H9 (cell line): ENCODE data around the gene ATPAF1. TPM values are rescaled to one million over a fixed set of nuclear protein-coding genes. Genes with fewer than 3 reads are reported as not detected.
"Not testable (repeated sequence)": the region's sequence is repeated elsewhere in the genome, so short reads cannot be mapped to it uniquely, and the experiment has no call there.

Experiments used
- DNase-seq: peaks from one replicate; pipeline ENCODE4 v3.0.0-alpha.2; 2017
- H2AFZ ChIP-seq: one replicate; pipeline ENCODE4 v1.6.1; 2013; ENCODE audit warnings: mild to moderate bottlenecking, low read length, control low read depth, moderate library complexity
- H2AK5ac ChIP-seq: 2 replicates; pipeline ENCODE4 v1.6.1; 2013; ENCODE audit warnings: low read length, control low read depth, mixed read lengths; ENCODE audit not compliant: insufficient read length
- H2BK120ac ChIP-seq: one replicate; pipeline ENCODE4 v1.6.1; 2013; ENCODE audit warnings: low read depth, mild to moderate bottlenecking, low read length, control low read depth, inconsistent platforms; ENCODE audit not compliant: poor library complexity, severe bottlenecking
- H2BK12ac ChIP-seq: 2 replicates; pipeline ENCODE4 v1.6.1; 2013; ENCODE audit warnings: low read length, control low read depth, mixed read lengths, low read depth; ENCODE audit not compliant: insufficient read length
- H2BK15ac ChIP-seq: 2 replicates; pipeline ENCODE4 v1.6.1; 2013; ENCODE audit warnings: low read depth, low read length, control low read depth
- H2BK20ac ChIP-seq: one replicate; pipeline ENCODE4 v1.6.1; 2013; ENCODE audit warnings: low read depth, mild to moderate bottlenecking, low read length, control low read depth, inconsistent platforms; ENCODE audit not compliant: poor library complexity, severe bottlenecking
- H2BK5ac ChIP-seq: 2 replicates; pipeline ENCODE4 v1.6.1; 2013; ENCODE audit warnings: low read length, control low read depth, mixed read lengths; ENCODE audit not compliant: insufficient read length
- H3K14ac ChIP-seq: 2 replicates; pipeline ENCODE4 v1.6.1; 2013; ENCODE audit warnings: low read length, control low read depth; ENCODE audit not compliant: insufficient read depth
- H3K18ac ChIP-seq: 2 replicates; pipeline ENCODE4 v1.6.1; 2013; ENCODE audit warnings: low read depth, mild to moderate bottlenecking, mixed read lengths, low read length, control low read depth; ENCODE audit not compliant: insufficient read length
- H3K23ac ChIP-seq: 2 replicates; pipeline ENCODE4 v1.6.1; 2013; ENCODE audit warnings: low read length, control low read depth, mixed read lengths, low read depth; ENCODE audit not compliant: insufficient read length
- H3K23me2 ChIP-seq: 2 replicates; pipeline ENCODE4 v1.6.1; 2013; ENCODE audit warnings: low read depth, mild to moderate bottlenecking, mixed read lengths, low read length, control low read depth; ENCODE audit not compliant: insufficient read length, poor library complexity, severe bottlenecking
- H3K27ac ChIP-seq: 2 replicates; pipeline ENCODE4 v1.5.1; 2013; ENCODE audit warnings: low read length, control low read depth, mixed read lengths, low read depth; ENCODE audit not compliant: insufficient read length
- H3K27me3 ChIP-seq: 2 replicates; pipeline ENCODE4 v1.6.1; 2013; ENCODE audit warnings: low read length, control low read depth, inconsistent platforms; ENCODE audit not compliant: insufficient read depth
- H3K4ac ChIP-seq: 2 replicates; pipeline ENCODE4 v1.6.1; 2013; ENCODE audit warnings: low read depth, mild to moderate bottlenecking, control low read depth, inconsistent platforms, low read length, moderate library complexity
- H3K4me1 ChIP-seq: 2 replicates; pipeline ENCODE4 v1.6.1; 2013; ENCODE audit warnings: low read length, control low read depth, inconsistent platforms; ENCODE audit not compliant: insufficient read depth
- H3K4me2 ChIP-seq: 2 replicates; pipeline ENCODE4 v1.6.1; 2013; ENCODE audit warnings: low read length, control low read depth, mixed read lengths; ENCODE audit not compliant: insufficient read length, insufficient read depth
- H3K56ac ChIP-seq: 2 replicates; pipeline ENCODE4 v1.6.1; 2013; ENCODE audit warnings: low read depth, mild to moderate bottlenecking, mixed read lengths, low read length, control low read depth; ENCODE audit not compliant: insufficient read length
- H3K79me1 ChIP-seq: 2 replicates; pipeline ENCODE4 v1.6.1; 2013; ENCODE audit warnings: low read depth, mild to moderate bottlenecking, moderate library complexity, low read length, control low read depth, inconsistent platforms; ENCODE audit not compliant: insufficient read depth, poor library complexity, severe bottlenecking
- H3K79me2 ChIP-seq: 2 replicates; pipeline ENCODE4 v1.6.1; 2013; ENCODE audit warnings: low read length, control low read depth, inconsistent platforms; ENCODE audit not compliant: insufficient read depth
- H3K9ac ChIP-seq: 2 replicates; pipeline ENCODE4 v1.6.1; 2013; ENCODE audit warnings: low read length, control low read depth, mixed read lengths; ENCODE audit not compliant: insufficient read length; ENCODE audit errors: extremely low read depth
- H3K9me3 ChIP-seq: one replicate; pipeline ENCODE4 v1.6.1; 2013; ENCODE audit warnings: low read depth, low read length, inconsistent platforms; ENCODE audit not compliant: control insufficient read depth
- H3T11ph ChIP-seq: one replicate; pipeline ENCODE4 v1.6.1; 2013; ENCODE audit warnings: mild to moderate bottlenecking, low read length, control low read depth, inconsistent platforms
- H4K20me1 ChIP-seq: one replicate; pipeline ENCODE4 v1.6.1; 2013; ENCODE audit not compliant: control insufficient read depth, insufficient read length, insufficient read depth
- H4K5ac ChIP-seq: 2 replicates; pipeline ENCODE4 v1.6.1; 2013; ENCODE audit warnings: low read depth, mild to moderate bottlenecking, mixed read lengths, low read length, control low read depth; ENCODE audit not compliant: insufficient read length
- H4K8ac ChIP-seq: replicated peaks from 2 replicates; pipeline ENCODE4 v1.6.1; 2013; ENCODE audit warnings: low read length, control low read depth, mixed read lengths, low read depth; ENCODE audit not compliant: insufficient read length
- H4K91ac ChIP-seq: 2 replicates; pipeline ENCODE4 v1.6.1; 2013; ENCODE audit warnings: low read depth, mild to moderate bottlenecking, moderate library complexity, mixed read lengths, low read length, control low read depth; ENCODE audit not compliant: insufficient read length
- H3K27ac Mint-ChIP-seq, 3 experiments: 2 replicates in 2 of 3; 3 replicates in 1 of 3; pipeline ENCODE4 v1.8.0; 2020 to 2021; ENCODE audit warnings: mixed read lengths in 3 of 3, mild to moderate bottlenecking in 1 of 3, moderate library complexity in 1 of 3
- H3K27me3 Mint-ChIP-seq: 2 replicates; pipeline ENCODE4 v1.8.0; 2021; ENCODE audit warnings: low read depth, mild to moderate bottlenecking, moderate library complexity, mixed read lengths
- H3K36me3 Mint-ChIP-seq, 3 experiments: 2 replicates in 2 of 3; 3 replicates in 1 of 3; pipeline ENCODE4 v1.8.0; 2020 to 2021; ENCODE audit warnings: low read depth in 3 of 3, mixed read lengths in 3 of 3; ENCODE audit not compliant: insufficient read depth in 1 of 3
- H3K4me1 Mint-ChIP-seq, 2 experiments: 2 replicates each; pipeline ENCODE4 v1.8.0; 2020; ENCODE audit warnings: mixed read lengths in 2 of 2
- H3K4me3 Mint-ChIP-seq, 2 experiments: 2 replicates in 1 of 2; 3 replicates in 1 of 2; pipeline ENCODE4 v1.8.0; 2020 to 2021; ENCODE audit warnings: mild to moderate bottlenecking in 2 of 2, mixed read lengths in 2 of 2, moderate library complexity in 1 of 2
- H3K9me3 Mint-ChIP-seq, 2 experiments: 2 replicates in 1 of 2; 3 replicates in 1 of 2; pipeline ENCODE4 v1.8.0; 2020; ENCODE audit warnings: mild to moderate bottlenecking in 2 of 2, mixed read lengths in 2 of 2, moderate library complexity in 1 of 2
- WGBS: extraction: QIAGEN DNeasy Blood & Tissue Kit; methylation state at CpG from one replicate; pipeline ENCODE4 v1.1.7; 2013; ENCODE audit warnings: missing lambda C conversion rate, low lambda C conversion rate, mixed read lengths; ENCODE audit not compliant: insufficient read length; ENCODE audit errors: extremely low coverage; 5-methylcytosine and 5-hydroxymethylcytosine counted together
- total RNA-seq: library from RNA; stranded (reverse); gene quantifications from 2 replicates; pipeline ENCODE4 v1.2.1, GENCODE V29; 2021
- TF ChIP-seq, protein P1 (sequence below): fragments of 200-600 bp; sonication (generic); conservative IDR thresholded peaks from 3 replicates; pipeline ENCODE4 v1.8.0; 2021; ENCODE audit warnings: antibody characterized with exemption, mild to moderate bottlenecking

Gene ATPAF1
- total RNA-seq, 1 experiment from 2014 or later, result 57.3 TPM

DNA sequence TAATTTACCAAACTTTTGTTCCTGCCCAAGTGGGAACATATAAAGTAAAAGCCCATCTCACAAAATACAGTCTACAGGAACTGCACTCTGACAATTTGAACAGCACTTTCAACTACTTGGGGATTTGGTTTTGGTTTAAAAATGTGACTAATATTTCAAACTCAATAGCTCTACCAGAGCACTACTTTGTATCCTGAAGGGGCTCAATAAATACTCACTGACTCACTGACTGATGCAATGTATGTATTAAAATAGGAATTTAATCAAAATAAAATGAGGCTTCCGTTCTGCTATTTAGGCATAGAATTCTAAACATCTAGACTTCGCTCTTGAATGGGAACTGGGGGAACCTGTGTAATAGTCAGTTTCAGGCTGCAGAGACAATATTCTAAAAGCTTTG is 28.9 kb upstream of the ATPAF1 start:
- H2BK12ac ChIP-seq, result no peak overlapping the region
- H3K4ac ChIP-seq, result no peak overlapping the region
- H4K8ac ChIP-seq, result no peak overlapping the region
- Mint-ChIP-seq H3K4me3 (no peak overlapping the region), H3K9me3 (no peaks in the 10 kb centered on the region), H3K36me3 (peaks cover 7 to 22% (median 17%) of the 10 kb centered on the region in 3 experiments; a peak in 6 of 7 replicates), H3K27me3 (no peaks in the 10 kb centered on the region), H3K4me1 (no peaks in the 10 kb centered on the region), H3K27ac (no peak overlapping the region; a peak in 1 of 7 replicates)
- no peaks in the 10 kb centered on the region for H3K27me3 ChIP-seq
- H4K5ac ChIP-seq, result no peak overlapping the region
- H3K4me2 ChIP-seq, result no peak overlapping the region
- no peak overlapping the region for H3K27ac ChIP-seq
- no CpG with 5 or more reads among the region's 2 CpGs for WGBS
- no peak overlapping the region for H2BK15ac ChIP-seq
- H3K9me3 ChIP-seq, result no peaks in the 10 kb centered on the region
- no peak overlapping the region for H2BK120ac ChIP-seq
- no peak overlapping the region for H3K23ac ChIP-seq
- H2AK5ac ChIP-seq, result no peak overlapping the region
- no peak overlapping the region for H3T11ph ChIP-seq
- H3K14ac ChIP-seq, result no peak overlapping the region
- H2BK5ac ChIP-seq, result no peak overlapping the region
- peaks cover 2% of the 10 kb centered on the region; the same call in 1 of the 2 replicates for H3K79me2 ChIP-seq
- H3K9ac ChIP-seq, result no peak overlapping the region
- H3K79me1 ChIP-seq, result no peaks in the 10 kb centered on the region
- H2BK20ac ChIP-seq, result no peak overlapping the region
- H3K4me1 ChIP-seq, result no peaks in the 10 kb centered on the region
- DNase-seq, result no peak
- no peak overlapping the region for H3K18ac ChIP-seq
- no peaks in the 10 kb centered on the region for H3K23me2 ChIP-seq
- H4K91ac ChIP-seq, result no peak overlapping the region
- TF ChIP-seq, protein P1, sequence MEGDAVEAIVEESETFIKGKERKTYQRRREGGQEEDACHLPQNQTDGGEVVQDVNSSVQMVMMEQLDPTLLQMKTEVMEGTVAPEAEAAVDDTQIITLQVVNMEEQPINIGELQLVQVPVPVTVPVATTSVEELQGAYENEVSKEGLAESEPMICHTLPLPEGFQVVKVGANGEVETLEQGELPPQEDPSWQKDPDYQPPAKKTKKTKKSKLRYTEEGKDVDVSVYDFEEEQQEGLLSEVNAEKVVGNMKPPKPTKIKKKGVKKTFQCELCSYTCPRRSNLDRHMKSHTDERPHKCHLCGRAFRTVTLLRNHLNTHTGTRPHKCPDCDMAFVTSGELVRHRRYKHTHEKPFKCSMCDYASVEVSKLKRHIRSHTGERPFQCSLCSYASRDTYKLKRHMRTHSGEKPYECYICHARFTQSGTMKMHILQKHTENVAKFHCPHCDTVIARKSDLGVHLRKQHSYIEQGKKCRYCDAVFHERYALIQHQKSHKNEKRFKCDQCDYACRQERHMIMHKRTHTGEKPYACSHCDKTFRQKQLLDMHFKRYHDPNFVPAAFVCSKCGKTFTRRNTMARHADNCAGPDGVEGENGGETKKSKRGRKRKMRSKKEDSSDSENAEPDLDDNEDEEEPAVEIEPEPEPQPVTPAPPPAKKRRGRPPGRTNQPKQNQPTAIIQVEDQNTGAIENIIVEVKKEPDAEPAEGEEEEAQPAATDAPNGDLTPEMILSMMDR, result no peak
- no peaks in the 10 kb centered on the region for H4K20me1 ChIP-seq
- no peak overlapping the region for H2AFZ ChIP-seq
- no peak overlapping the region for H3K56ac ChIP-seq

DNA sequence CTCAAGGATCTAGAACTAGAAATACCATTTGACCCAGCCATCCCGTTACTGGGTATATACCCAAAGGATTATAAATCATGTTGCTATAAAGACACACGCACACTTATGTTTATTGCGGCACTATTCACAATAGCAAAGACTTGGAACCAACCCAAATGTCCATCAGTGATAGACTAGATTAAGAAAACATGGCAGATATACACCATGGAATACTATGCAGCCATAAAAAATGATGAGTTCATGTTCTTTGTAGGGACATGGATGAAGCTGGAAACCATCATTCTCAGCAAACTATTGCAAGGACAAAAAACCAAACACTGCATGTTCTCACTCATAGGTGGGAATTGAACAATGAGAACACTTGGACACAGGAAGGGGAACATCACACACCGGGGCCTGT is 26.5 kb upstream of the ATPAF1 start:
- not testable (repeated sequence) for H3K27me3 Mint-ChIP-seq, H3K4ac ChIP-seq, H3K4me1 Mint-ChIP-seq

More for the DNA sequence above, 26.5 kb upstream of the ATPAF1 start:
- H2BK5ac ChIP-seq, H4K5ac ChIP-seq, H4K20me1 ChIP-seq, H2AK5ac ChIP-seq, H3K27me3 ChIP-seq, H2BK15ac ChIP-seq, H3K23ac ChIP-seq, H3K79me1 ChIP-seq, H3K14ac ChIP-seq, DNase-seq, H2BK120ac ChIP-seq, H3K18ac ChIP-seq, H3K4me3 Mint-ChIP-seq, H2AFZ ChIP-seq, H3K9me3 Mint-ChIP-seq, H3K4me1 ChIP-seq, H2BK20ac ChIP-seq, H3K9me3 ChIP-seq, H3K27ac Mint-ChIP-seq, H3K56ac ChIP-seq, H4K91ac ChIP-seq, H3K23me2 ChIP-seq, H3T11ph ChIP-seq, H3K4me2 ChIP-seq, H3K27ac ChIP-seq, H3K79me2 ChIP-seq, H4K8ac ChIP-seq, H2BK12ac ChIP-seq, H3K9ac ChIP-seq: not testable (repeated sequence)
- peaks cover 7 to 44% (median 35%) of the 10 kb centered on the region in 3 experiments; a peak in 6 of 7 replicates for H3K36me3 Mint-ChIP-seq
- no CpG with 5 or more reads among the region's 4 CpGs for WGBS
